ENCODE measurements around the gene DCAF8L2. TPM values are rescaled to one million over a fixed set of nuclear protein-coding genes. Genes with fewer than 3 reads are reported as not detected.

Gene DCAF8L2
- total and polyA plus RNA-seq, 10 of the 15 experiments (the other 5 are each of a cell fraction or from before 2014, with no cell fraction given) = not detected

GRCh38 chrX:27619459-27619858 lies 29.3 kb downstream of the DCAF8L2 start:
- SMC1A ChIA-PET (ENCODE audit: uncharacterized antibody, unreplicated experiment) = interaction anchor here (0.8 to 3.5 kb wide), 6 partner anchors 10 to 507 kb away, joined by 3 to 15 read pairs (median 3); no protein-coding TSS in a partner anchor
- no peaks in the 10 kb centered on the region for H3K27me3 ChIP-seq (replicated peaks in 1 of 2; ENCODE audit: control insufficient read depth in 2 of 2, insufficient read depth in 2 of 2, low read length in 1 of 2)
- CTCF ChIA-PET = interaction anchor here (0.6 to 4.7 kb wide), 13 partner anchors 9 to 836 kb away, joined by 3 to 41 read pairs (median 5); no protein-coding TSS in a partner anchor
- H3K79me2 ChIP-seq (ENCODE audit: control insufficient read depth, insufficient read depth, low read length) = no peaks in the 10 kb centered on the region
- no peaks in the 10 kb centered on the region for H3K36me3 ChIP-seq (ENCODE audit: control insufficient read depth in 2 of 2, insufficient read depth in 2 of 2, low read length in 1 of 2)
- ATAC-seq (no peak), DNase-seq (ENCODE audit: low read depth, low spot score) (no peak), FAIRE-seq (no peak)
- H3K27ac ChIP-seq (ENCODE audit: control insufficient read depth, insufficient read depth) = no peak overlapping the region
- H2AFZ ChIP-seq (ENCODE audit: control insufficient read depth, low read depth, low read length) = no peak overlapping the region
- 0% methylated on average over 1 of the region's 1 CpG for WGBS (ENCODE audit: insufficient coverage, insufficient replicate concordance, low lambda C conversion rate, missing lambda C conversion rate)
- POLR2A ChIA-PET = no interaction called here
- H3K9me3 ChIP-seq (replicated peaks; ENCODE audit: control insufficient read depth, insufficient read depth, low read length) = no peaks in the 10 kb centered on the region
- no peak for TF ChIP-seq MEF2A (IDR thresholded peaks at IDR 0.05; ENCODE audit: insufficient read depth, low read depth, low read length)
- TF ChIP-seq IRF4 (IDR thresholded peaks at IDR 0.05; ENCODE audit: low read depth, low read length) = no peak
- no peak for TF ChIP-seq BACH1 (IDR thresholded peaks at IDR 0.05; ENCODE audit: borderline replicate concordance)
- TF ChIP-seq NFYB (IDR thresholded peaks at IDR 0.05; ENCODE audit: insufficient read depth, low read depth, low read length) = no peak
- no peak for TF ChIP-seq HCFC1 (IDR thresholded peaks at IDR 0.05; ENCODE audit: low read length)
- TF ChIP-seq ELK1 (IDR thresholded peaks at IDR 0.05; ENCODE audit: low read depth, low read length) = no peak
- TF ChIP-seq PRDM15 (CRISPR knock-in tag; IDR thresholded peaks at IDR 0.05) = no peak
- TF ChIP-seq MXI1 (IDR thresholded peaks at IDR 0.05; ENCODE audit: low read depth, low read length) = no peak
- TF ChIP-seq CHD1 (IDR thresholded peaks at IDR 0.05; ENCODE audit: low read depth, low read length) = no peak
- TF ChIP-seq FOS (IDR thresholded peaks at IDR 0.05; ENCODE audit: borderline replicate concordance, extremely low read depth, insufficient read length) = no peak
- no peak for TF ChIP-seq GATAD2B (conservative IDR thresholded peaks at IDR 0.05; ENCODE audit: low read depth)
- TF ChIP-seq NFXL1 (IDR thresholded peaks at IDR 0.05; ENCODE audit: borderline replicate concordance) = no peak
- TF ChIP-seq SP1 (IDR thresholded peaks at IDR 0.05; ENCODE audit: low read depth, low read length) = no peak
- RAD21 ChIA-PET (ENCODE audit: unreplicated experiment) = interaction anchor here (0.7 to 1.4 kb wide), 4 partner anchors 17 to 968 kb away, joined by 3 read pairs; no protein-coding TSS in a partner anchor
- H3K4me2 ChIP-seq (ENCODE audit: control insufficient read depth, insufficient read depth) = no peak overlapping the region
- in situ Hi-C loops (cut with MboI) = no loop called here
- H3K4me1 ChIP-seq (ENCODE audit: control insufficient read depth, insufficient read depth, low read length) = no peaks in the 10 kb centered on the region
- no TSS peak for BruUV-seq (replicated peaks)
- H3K4me3 ChIP-seq = no peak overlapping the region
- H4K20me1 ChIP-seq (ENCODE audit: control insufficient read depth, insufficient read depth) = no peaks in the 10 kb centered on the region
- H3K9ac ChIP-seq (ENCODE audit: control insufficient read depth, insufficient read depth, low read length) = no peak overlapping the region
- intact Hi-C loops (cut with micrococcal nuclease; ENCODE audit: unreplicated experiment) = no loop called here

All from GM12878 (cell line).